Measurements from ENCODE around the gene ABHD2.

The ABHD2 gene

GRCh38 chr15:89097313-89097712 is 9.1 kb downstream of the ABHD2 start:
- H3K4me3 ChIP-seq (ENCODE audit: low read depth, low read length), result no peak overlapping the region
- no peaks in the 10 kb centered on the region for H3K27me3 ChIP-seq (ENCODE audit: control insufficient read depth, insufficient read depth, low read length)
- no peaks in the 10 kb centered on the region for H3K36me3 ChIP-seq (ENCODE audit: control insufficient read depth, insufficient read depth, low read length)
- peaks cover 12% of the 10 kb centered on the region for H3K79me2 ChIP-seq
- no peak for TF ChIP-seq CTCF (IDR thresholded peaks at IDR 0.05)
- no peaks in the 10 kb centered on the region for H3K4me1 ChIP-seq
- no peak overlapping the region for H3K27ac ChIP-seq
- no peak overlapping the region for H2AFZ ChIP-seq
- no peaks in the 10 kb centered on the region for H3K9me3 ChIP-seq (ENCODE audit: control insufficient read depth, low read length)
- H3K4me2 ChIP-seq (ENCODE audit: low read length), result no peak overlapping the region
- no peak overlapping the region for H3K9ac ChIP-seq

- H3K27ac ChIP-seq, result no peak overlapping the region
- no peak overlapping the region for H2AFZ ChIP-seq
- H3K4me3 ChIP-seq (ENCODE audit: low read depth, low read length), result no peak overlapping the region
- peaks cover 12% of the 10 kb centered on the region for H3K79me2 ChIP-seq
- no peak overlapping the region for H3K4me2 ChIP-seq (ENCODE audit: low read length)
- H3K27me3 ChIP-seq (ENCODE audit: control insufficient read depth, insufficient read depth, low read length), result no peaks in the 10 kb centered on the region
- no peaks in the 10 kb centered on the region for H3K9me3 ChIP-seq (ENCODE audit: control insufficient read depth, low read length)
- H3K4me1 ChIP-seq, result no peaks in the 10 kb centered on the region
- no peak for TF ChIP-seq CTCF (IDR thresholded peaks at IDR 0.05)
- H3K36me3 ChIP-seq (ENCODE audit: control insufficient read depth, insufficient read depth, low read length), result no peaks in the 10 kb centered on the region
- H3K9ac ChIP-seq, result no peak overlapping the region
Observed at GRCh38 chr15:89098281-89098680, 10.0 kb downstream of the ABHD2 start.

- Histone ChIP-seq H3K4me1 (no peaks in the 10 kb centered on the region), H3K27ac (no peak overlapping the region), H3K9me3 (ENCODE audit: control insufficient read depth, low read length) (no peaks in the 10 kb centered on the region), H3K36me3 (ENCODE audit: control insufficient read depth, insufficient read depth, low read length) (no peaks in the 10 kb centered on the region), H3K9ac (no peak overlapping the region), H3K4me2 (ENCODE audit: low read length) (no peak overlapping the region), H3K79me2 (peaks cover 5% of the 10 kb centered on the region), H3K4me3 (ENCODE audit: low read depth, low read length) (no peak overlapping the region), H3K27me3 (ENCODE audit: control insufficient read depth, insufficient read depth, low read length) (no peaks in the 10 kb centered on the region), H2AFZ (no peak overlapping the region)
- TF ChIP-seq CTCF (IDR thresholded peaks at IDR 0.05), result no peak
Observed at GRCh38 chr15:89099968-89100367, 11.7 kb downstream of the ABHD2 start.

GRCh38 chr15:89101302-89102193 is 13.3 kb downstream of the ABHD2 start:
- Histone ChIP-seq H3K4me2 (ENCODE audit: low read length) (no peak overlapping the region), H3K27ac (no peak overlapping the region), H2AFZ (no peak overlapping the region), H3K9me3 (ENCODE audit: control insufficient read depth, low read length) (no peaks in the 10 kb centered on the region), H3K4me3 (ENCODE audit: low read depth, low read length) (no peak overlapping the region), H3K79me2 (peaks cover 2% of the 10 kb centered on the region), H3K36me3 (ENCODE audit: control insufficient read depth, insufficient read depth, low read length) (no peaks in the 10 kb centered on the region), H3K4me1 (no peaks in the 10 kb centered on the region), H3K9ac (no peak overlapping the region), H3K27me3 (ENCODE audit: control insufficient read depth, insufficient read depth, low read length) (no peaks in the 10 kb centered on the region)
- no peak for TF ChIP-seq CTCF (IDR thresholded peaks at IDR 0.05)

All from parathyroid adenoma (tissue), 2 donors.